ENCODE measurements around the gene HIVEP2. TPM values are rescaled to one million over a fixed set of nuclear protein-coding genes. Genes with fewer than 3 reads are reported as not detected.
"Not testable (repeated sequence)": the region's sequence is repeated elsewhere in the genome, so short reads cannot be mapped to it uniquely, and the experiment has no call there.

Gene HIVEP2
- total RNA-seq = 17.0 TPM
- polyA plus RNA-seq = 7.6 TPM

- H3K36me3 ChIP-seq (ENCODE audit: insufficient read depth) = no peaks in the 10 kb centered on the region
- under 1% methylated on average over 50 of the region's 50 CpGs for WGBS
- peak within 1 kb of the TSS; percentile 99 for H3K27ac ChIP-seq (ENCODE audit: low read depth)
- peak within 1 kb of the TSS; percentile 98 for H3K4me3 ChIP-seq (ENCODE audit: low read depth, low read length)
- DNase-seq (ENCODE audit: extremely low spot score) = peak; percentile 67
- no peaks in the 10 kb centered on the region for H3K4me1 ChIP-seq (ENCODE audit: insufficient read depth)
Observed at GRCh38 chr6:142945049-142945445, at the start of gene HIVEP2. TSS of gene HIVEP2 (minus strand) at chr6:142945176. CDS start at chr6:142774738, 170,438 bp downstream.

GRCh38 chr6:142993977-142994376, 49.0 kb upstream of the HIVEP2 start:
- H3K4me1 ChIP-seq (ENCODE audit: insufficient read depth) = no peaks in the 10 kb centered on the region
- DNase-seq (ENCODE audit: extremely low spot score) = no peak
- WGBS = 97% methylated on average over 7 of the region's 7 CpGs
- no peak overlapping the region for H3K27ac ChIP-seq (ENCODE audit: low read depth)
- no peak overlapping the region for H3K4me3 ChIP-seq (ENCODE audit: low read depth, low read length)
- H3K36me3 ChIP-seq (ENCODE audit: insufficient read depth) = no peaks in the 10 kb centered on the region

- Histone ChIP-seq H3K36me3 (ENCODE audit: insufficient read depth) (no peaks in the 10 kb centered on the region), H3K4me3 (ENCODE audit: low read depth, low read length) (no peak overlapping the region), H3K4me1 (ENCODE audit: insufficient read depth) (no peaks in the 10 kb centered on the region), H3K27ac (ENCODE audit: low read depth) (no peak overlapping the region)
- no peak for DNase-seq (ENCODE audit: extremely low spot score)
Observed at GRCh38 chr6:142987490-142987889, 42.5 kb upstream of the HIVEP2 start.

- no peak for DNase-seq (ENCODE audit: extremely low spot score)
- H3K4me1 ChIP-seq (ENCODE audit: insufficient read depth) = no peaks in the 10 kb centered on the region
- H3K4me3 ChIP-seq (ENCODE audit: low read depth, low read length) = no peak overlapping the region
- no peaks in the 10 kb centered on the region for H3K36me3 ChIP-seq (ENCODE audit: insufficient read depth)
- WGBS = 31% methylated on average over 2 of the region's 2 CpGs
- H3K27ac ChIP-seq (ENCODE audit: low read depth) = no peak overlapping the region
Observed at GRCh38 chr6:142985281-142985680, 40.3 kb upstream of the HIVEP2 start.

GRCh38 chr6:142984386-142984785, 39.4 kb upstream of the HIVEP2 start:
- Histone ChIP-seq H3K27ac (ENCODE audit: low read depth) (no peak overlapping the region), H3K4me3 (ENCODE audit: low read depth, low read length) (no peak overlapping the region), H3K4me1 (ENCODE audit: insufficient read depth) (no peaks in the 10 kb centered on the region), H3K36me3 (ENCODE audit: insufficient read depth) (no peaks in the 10 kb centered on the region)
- DNase-seq (ENCODE audit: extremely low spot score) = no peak
- 85% methylated on average over 3 of the region's 3 CpGs for WGBS

GRCh38 chr6:142975365-142975764, 30.4 kb upstream of the HIVEP2 start:
- 86% methylated on average over 3 of the region's 3 CpGs for WGBS
- no peak overlapping the region for H3K4me3 ChIP-seq (ENCODE audit: low read depth, low read length)
- no peaks in the 10 kb centered on the region for H3K36me3 ChIP-seq (ENCODE audit: insufficient read depth)
- no peaks in the 10 kb centered on the region for H3K4me1 ChIP-seq (ENCODE audit: insufficient read depth)
- H3K27ac ChIP-seq (ENCODE audit: low read depth) = no peak overlapping the region
- no peak for DNase-seq (ENCODE audit: extremely low spot score)

GRCh38 chr6:142970941-142971340, 26.0 kb upstream of the HIVEP2 start:
- H3K4me3 ChIP-seq (ENCODE audit: low read depth, low read length); H3K4me1 ChIP-seq (ENCODE audit: insufficient read depth); H3K27ac ChIP-seq (ENCODE audit: low read depth); H3K36me3 ChIP-seq (ENCODE audit: insufficient read depth); DNase-seq (ENCODE audit: extremely low spot score): not testable (repeated sequence)
- 90% methylated on average over 3 of the region's 3 CpGs for WGBS

GRCh38 chr6:142968601-142969000, 23.6 kb upstream of the HIVEP2 start:
- Histone ChIP-seq H3K27ac (ENCODE audit: low read depth) (no peak overlapping the region), H3K4me1 (ENCODE audit: insufficient read depth) (no peaks in the 10 kb centered on the region), H3K36me3 (ENCODE audit: insufficient read depth) (no peaks in the 10 kb centered on the region), H3K4me3 (ENCODE audit: low read depth, low read length) (no peak overlapping the region)
- DNase-seq (ENCODE audit: extremely low spot score) = no peak

- Histone ChIP-seq H3K4me1 (ENCODE audit: insufficient read depth) (no peaks in the 10 kb centered on the region), H3K27ac (ENCODE audit: low read depth) (no peak overlapping the region), H3K4me3 (ENCODE audit: low read depth, low read length) (no peak overlapping the region), H3K36me3 (ENCODE audit: insufficient read depth) (no peaks in the 10 kb centered on the region)
- WGBS = 89% methylated on average over 1 of the region's 1 CpG
- DNase-seq (ENCODE audit: extremely low spot score) = no peak
Observed at GRCh38 chr6:142966294-142966693, 21.3 kb upstream of the HIVEP2 start.

- H3K4me1 ChIP-seq (ENCODE audit: insufficient read depth) = no peaks in the 10 kb centered on the region
- H3K27ac ChIP-seq (ENCODE audit: low read depth) = no peak overlapping the region
- no peaks in the 10 kb centered on the region for H3K36me3 ChIP-seq (ENCODE audit: insufficient read depth)
- WGBS = 99% methylated on average over 1 of the region's 1 CpG
- H3K4me3 ChIP-seq (ENCODE audit: low read depth, low read length) = no peak overlapping the region
- no peak for DNase-seq (ENCODE audit: extremely low spot score)
Observed at GRCh38 chr6:142965164-142965563, 20.2 kb upstream of the HIVEP2 start.

- no peaks in the 10 kb centered on the region for H3K4me1 ChIP-seq (ENCODE audit: insufficient read depth)
- H3K4me3 ChIP-seq (ENCODE audit: low read depth, low read length) = no peak overlapping the region
- H3K36me3 ChIP-seq (ENCODE audit: insufficient read depth) = no peaks in the 10 kb centered on the region
- no peak overlapping the region for H3K27ac ChIP-seq (ENCODE audit: low read depth)
- no peak for DNase-seq (ENCODE audit: extremely low spot score)
Observed at GRCh38 chr6:142960098-142960497, 15.1 kb upstream of the HIVEP2 start.

- 87% methylated on average over 4 of the region's 4 CpGs for WGBS
- DNase-seq (ENCODE audit: extremely low spot score) = no peak
- no peaks in the 10 kb centered on the region for H3K36me3 ChIP-seq (ENCODE audit: insufficient read depth)
Observed at GRCh38 chr6:142958343-142958742, 13.4 kb upstream of the HIVEP2 start.

GRCh38 chr6:142956726-142957125, 11.8 kb upstream of the HIVEP2 start:
- Histone ChIP-seq H3K27ac (ENCODE audit: low read depth) (no peak overlapping the region), H3K4me3 (ENCODE audit: low read depth, low read length) (no peak overlapping the region), H3K36me3 (ENCODE audit: insufficient read depth) (no peaks in the 10 kb centered on the region), H3K4me1 (ENCODE audit: insufficient read depth) (no peaks in the 10 kb centered on the region)
- WGBS = 92% methylated on average over 1 of the region's 1 CpG
- no peak for DNase-seq (ENCODE audit: extremely low spot score)

More at GRCh38 chr6:142958343-142958742, 13.4 kb upstream of the HIVEP2 start:
- Histone ChIP-seq H3K4me1 (ENCODE audit: insufficient read depth) (no peaks in the 10 kb centered on the region), H3K27ac (ENCODE audit: low read depth) (no peak overlapping the region), H3K4me3 (ENCODE audit: low read depth, low read length) (no peak overlapping the region)

GRCh38 chr6:142954844-142955243, 9.9 kb upstream of the HIVEP2 start:
- Histone ChIP-seq H3K27ac (ENCODE audit: low read depth) (no peak overlapping the region), H3K36me3 (ENCODE audit: insufficient read depth) (no peaks in the 10 kb centered on the region), H3K4me3 (ENCODE audit: low read depth, low read length) (no peak overlapping the region), H3K4me1 (ENCODE audit: insufficient read depth) (no peaks in the 10 kb centered on the region)
- DNase-seq (ENCODE audit: extremely low spot score) = no peak
- WGBS = 81% methylated on average over 2 of the region's 2 CpGs

All from urinary bladder (tissue), 4 donors.